Panc1 (cell line): ENCODE measurements around the gene POLE. TPM values are rescaled to one million over a fixed set of nuclear protein-coding genes. Genes with fewer than 3 reads are reported as not detected.

Source experiments
- ATAC-seq: fragments of 200-7000 bp; cut with Tn5 transposase; 2 replicates; pipeline ENCODE4 v1.9.1; 2020; ENCODE audit warnings: mild to moderate bottlenecking, moderate library complexity
- BruUV-seq: library from RNA; stranded (reverse); fragments of 400-500 nt; replicated peaks from 2 replicates; lab custom pipeline; 2021; lab: Mats Ljungman, UMichigan
- CTCF ChIA-PET: fragments of 300-600 bp; sonication (Branson Sonifier 250); formaldehyde crosslinking; loops from one replicate; lab custom pipeline; 2022; ENCODE audit warnings: antibody characterized with exemption; lab: Charles Lee
- POLR2A ChIA-PET: fragments of 300-600 bp; sonication (Branson Sonifier 250); formaldehyde crosslinking; loops from one replicate; lab custom pipeline; 2022; ENCODE audit warnings: antibody characterized with exemption; lab: Charles Lee
- DNase-seq: peaks from one replicate; pipeline ENCODE4 v3.0.0-alpha.2; 2010; ENCODE audit warnings: low read depth, low spot score
- H3K27ac ChIP-seq: 2 replicates; pipeline ENCODE4 v1.5.1; 2011; ENCODE audit warnings: mild to moderate bottlenecking, low read length, inconsistent platforms
- H3K27me3 ChIP-seq: fragments of 200-500 bp; sonication (Bioruptor generic); 2 replicates; pipeline ENCODE4 v1.6.0; 2014; ENCODE audit warnings: low read length, inconsistent platforms; ENCODE audit not compliant: control insufficient read depth, insufficient read depth
- H3K36me3 ChIP-seq: fragments of 200-500 bp; sonication (Bioruptor generic); 2 replicates; pipeline ENCODE4 v1.5.1; 2014; ENCODE audit warnings: inconsistent platforms, mild to moderate bottlenecking, low read length, moderate library complexity; ENCODE audit not compliant: control insufficient read depth, insufficient read depth
- H3K4me1 ChIP-seq: 2 replicates; pipeline ENCODE4 v1.5.1; 2011; ENCODE audit warnings: inconsistent platforms, mild to moderate bottlenecking, low read length, moderate library complexity; ENCODE audit not compliant: control insufficient read depth, insufficient read depth
- H3K4me3 ChIP-seq, 2 experiments: 2 replicates each; pipeline ENCODE4 v1.5.1; 2011 to 2012; ENCODE audit warnings: low read depth in 2 of 2, low read length in 2 of 2, mild to moderate bottlenecking in 2 of 2, inconsistent platforms in 1 of 2, moderate library complexity in 1 of 2
- H3K9me3 ChIP-seq: fragments of 200-500 bp; sonication (Bioruptor generic); 2 replicates; pipeline ENCODE4 v1.5.1; 2014; ENCODE audit warnings: low read depth, mild to moderate bottlenecking, inconsistent platforms, low read length, moderate library complexity; ENCODE audit not compliant: control insufficient read depth, insufficient read depth
- POLR2AphosphoS5 ChIP-seq: IDR thresholded peaks from 2 replicates; pipeline ENCODE4 v1.6.1; 2012; ENCODE audit warnings: mild to moderate bottlenecking, low read depth, low read length, moderate library complexity
- SIN3A ChIP-seq: IDR thresholded peaks from 2 replicates; pipeline ENCODE4 v1.6.1; 2012; ENCODE audit warnings: low read depth, mild to moderate bottlenecking, low read length, moderate library complexity, borderline replicate concordance; ENCODE audit not compliant: insufficient read depth
- TCF7L2 ChIP-seq: IDR thresholded peaks from 2 replicates; pipeline ENCODE4 v1.6.1; 2011; ENCODE audit warnings: mild to moderate bottlenecking, low read depth, low read length, inconsistent platforms
- in situ Hi-C: cut with HindIII; loops from 2 replicates; pipeline ENCODE4 v1.10.0; 2016; ENCODE audit warnings: low sequenced_read_pairs, low pct_unique_long_range_greater_than_20kb
- intact Hi-C: fragments of 100-400 bp; cut with micrococcal nuclease; formaldehyde crosslinking; loops from one replicate; pipeline ENCODE4 v1.10.0; 2022; ENCODE audit not compliant: unreplicated experiment
- total RNA-seq: library from RNA; stranded (reverse); gene quantifications from one replicate; pipeline ENCODE4 v1.2.1, GENCODE V29; 2021; ENCODE audit not compliant: unreplicated experiment
- TF ChIP-seq, protein P1 (sequence below), 2 experiments: IDR thresholded peaks; 2 replicates each; pipeline ENCODE4 v1.6.1; 2011 to 2012; ENCODE audit warnings: low read depth in 2 of 2, control low read depth in 1 of 2, low read length in 1 of 2, mild to moderate bottlenecking in 1 of 2, moderate library complexity in 1 of 2; ENCODE audit not compliant: insufficient read depth in 1 of 2
- TF ChIP-seq, protein P2 (sequence below): fragments of 450-650 bp; IDR thresholded peaks from 2 replicates; pipeline ENCODE4 v1.5.1; 2017; ENCODE audit warnings: mild to moderate bottlenecking

POLE gene
- total RNA-seq, 1 experiment from 2014 or later, result 112 TPM

DNA sequence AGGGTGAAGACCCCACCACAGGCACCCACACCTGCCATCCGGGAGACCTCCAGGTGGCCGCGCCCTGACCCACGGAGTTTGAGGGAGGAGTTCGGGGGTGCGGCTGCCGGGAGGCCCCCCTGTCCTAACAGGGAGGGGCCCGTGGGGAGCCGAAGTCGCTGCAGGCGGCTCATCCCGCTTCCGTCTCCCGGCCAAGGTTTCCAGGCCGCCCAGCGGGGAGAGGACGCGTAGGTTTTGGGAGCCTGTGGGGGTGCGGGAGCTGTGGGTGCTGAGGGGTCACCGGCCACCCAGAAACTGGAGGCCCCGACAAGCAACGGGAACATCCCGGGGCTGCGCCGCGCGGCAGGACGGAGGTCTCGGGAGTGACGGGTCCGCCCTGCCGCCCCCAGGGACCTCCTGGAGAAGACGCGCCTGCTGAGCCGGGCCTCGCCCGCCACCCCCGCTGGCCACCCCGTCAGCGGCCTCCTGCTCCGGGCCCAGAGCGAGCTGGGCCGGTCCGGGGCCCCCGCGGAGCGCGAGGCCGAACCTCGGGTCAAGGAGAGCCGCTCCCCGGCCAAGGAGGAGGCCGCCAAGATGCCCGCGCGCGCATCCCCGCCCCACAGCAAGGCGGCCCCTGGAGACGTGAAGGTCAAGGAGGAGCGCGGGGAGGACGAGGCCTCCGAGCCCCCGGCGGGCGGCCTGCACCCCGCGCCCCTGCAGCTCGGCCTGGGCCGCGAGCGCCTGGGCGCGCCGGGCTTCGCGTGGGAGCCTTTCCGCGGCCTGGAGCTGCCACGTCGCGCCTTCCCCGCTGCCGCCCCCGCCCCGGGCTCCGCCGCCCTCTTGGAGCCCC lies 104.3 kb downstream of the POLE start:
- H3K36me3 ChIP-seq, result no peaks in the 10 kb centered on the region
- CTCF ChIA-PET, result no interaction called here
- H3K4me1 ChIP-seq, result no peaks in the 10 kb centered on the region
- DNase-seq (no peak), ATAC-seq (no peak)
- in situ Hi-C loops (no loop called here), intact Hi-C loops (no loop called here)
- H3K4me3 ChIP-seq, result no peak overlapping the region
- TF ChIP-seq TCF7L2, result no peak
- TF ChIP-seq SIN3A, result no peak
- TF ChIP-seq, protein P1, sequence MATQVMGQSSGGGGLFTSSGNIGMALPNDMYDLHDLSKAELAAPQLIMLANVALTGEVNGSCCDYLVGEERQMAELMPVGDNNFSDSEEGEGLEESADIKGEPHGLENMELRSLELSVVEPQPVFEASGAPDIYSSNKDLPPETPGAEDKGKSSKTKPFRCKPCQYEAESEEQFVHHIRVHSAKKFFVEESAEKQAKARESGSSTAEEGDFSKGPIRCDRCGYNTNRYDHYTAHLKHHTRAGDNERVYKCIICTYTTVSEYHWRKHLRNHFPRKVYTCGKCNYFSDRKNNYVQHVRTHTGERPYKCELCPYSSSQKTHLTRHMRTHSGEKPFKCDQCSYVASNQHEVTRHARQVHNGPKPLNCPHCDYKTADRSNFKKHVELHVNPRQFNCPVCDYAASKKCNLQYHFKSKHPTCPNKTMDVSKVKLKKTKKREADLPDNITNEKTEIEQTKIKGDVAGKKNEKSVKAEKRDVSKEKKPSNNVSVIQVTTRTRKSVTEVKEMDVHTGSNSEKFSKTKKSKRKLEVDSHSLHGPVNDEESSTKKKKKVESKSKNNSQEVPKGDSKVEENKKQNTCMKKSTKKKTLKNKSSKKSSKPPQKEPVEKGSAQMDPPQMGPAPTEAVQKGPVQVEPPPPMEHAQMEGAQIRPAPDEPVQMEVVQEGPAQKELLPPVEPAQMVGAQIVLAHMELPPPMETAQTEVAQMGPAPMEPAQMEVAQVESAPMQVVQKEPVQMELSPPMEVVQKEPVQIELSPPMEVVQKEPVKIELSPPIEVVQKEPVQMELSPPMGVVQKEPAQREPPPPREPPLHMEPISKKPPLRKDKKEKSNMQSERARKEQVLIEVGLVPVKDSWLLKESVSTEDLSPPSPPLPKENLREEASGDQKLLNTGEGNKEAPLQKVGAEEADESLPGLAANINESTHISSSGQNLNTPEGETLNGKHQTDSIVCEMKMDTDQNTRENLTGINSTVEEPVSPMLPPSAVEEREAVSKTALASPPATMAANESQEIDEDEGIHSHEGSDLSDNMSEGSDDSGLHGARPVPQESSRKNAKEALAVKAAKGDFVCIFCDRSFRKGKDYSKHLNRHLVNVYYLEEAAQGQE (IDR thresholded peaks at IDR 0.05; ENCODE audit: insufficient read depth in 1 of 2, low read depth in 2 of 2, low read length in 1 of 2), result no peak
- no peak for TF ChIP-seq POLR2AphosphoS5
- TF ChIP-seq, protein P2, sequence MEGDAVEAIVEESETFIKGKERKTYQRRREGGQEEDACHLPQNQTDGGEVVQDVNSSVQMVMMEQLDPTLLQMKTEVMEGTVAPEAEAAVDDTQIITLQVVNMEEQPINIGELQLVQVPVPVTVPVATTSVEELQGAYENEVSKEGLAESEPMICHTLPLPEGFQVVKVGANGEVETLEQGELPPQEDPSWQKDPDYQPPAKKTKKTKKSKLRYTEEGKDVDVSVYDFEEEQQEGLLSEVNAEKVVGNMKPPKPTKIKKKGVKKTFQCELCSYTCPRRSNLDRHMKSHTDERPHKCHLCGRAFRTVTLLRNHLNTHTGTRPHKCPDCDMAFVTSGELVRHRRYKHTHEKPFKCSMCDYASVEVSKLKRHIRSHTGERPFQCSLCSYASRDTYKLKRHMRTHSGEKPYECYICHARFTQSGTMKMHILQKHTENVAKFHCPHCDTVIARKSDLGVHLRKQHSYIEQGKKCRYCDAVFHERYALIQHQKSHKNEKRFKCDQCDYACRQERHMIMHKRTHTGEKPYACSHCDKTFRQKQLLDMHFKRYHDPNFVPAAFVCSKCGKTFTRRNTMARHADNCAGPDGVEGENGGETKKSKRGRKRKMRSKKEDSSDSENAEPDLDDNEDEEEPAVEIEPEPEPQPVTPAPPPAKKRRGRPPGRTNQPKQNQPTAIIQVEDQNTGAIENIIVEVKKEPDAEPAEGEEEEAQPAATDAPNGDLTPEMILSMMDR, result no peak
- no peak overlapping the region for H3K27ac ChIP-seq
- POLR2A ChIA-PET, result no interaction called here
- no peaks in the 10 kb centered on the region for H3K9me3 ChIP-seq
- no peaks in the 10 kb centered on the region for H3K27me3 ChIP-seq
- BruUV-seq, result no TSS peak

DNA sequence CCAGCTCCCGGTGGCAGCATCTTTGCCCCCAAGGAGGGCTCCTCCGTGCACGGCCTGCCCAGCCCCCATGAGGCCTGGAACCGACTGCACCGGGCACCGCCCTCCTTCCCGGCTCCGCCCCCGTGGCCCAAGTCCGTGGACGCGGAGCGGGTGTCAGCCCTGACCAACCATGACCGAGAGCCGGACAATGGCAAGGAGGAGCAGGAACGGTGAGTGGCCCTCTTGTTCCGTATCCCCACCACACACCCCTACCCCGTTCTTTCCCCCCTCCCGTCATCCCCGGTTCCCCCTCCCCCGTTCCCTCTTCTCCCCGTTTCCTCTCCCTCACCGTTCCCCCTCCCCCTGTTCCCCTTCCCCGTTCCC lies 105.1 kb downstream of the POLE start:
- TF ChIP-seq, protein P2, result no peak
- no peak for TF ChIP-seq SIN3A
- TF ChIP-seq, protein P1 (IDR thresholded peaks at IDR 0.05; ENCODE audit: insufficient read depth in 1 of 2, low read depth in 2 of 2, low read length in 1 of 2), result no peak
- TF ChIP-seq POLR2AphosphoS5, result no peak
- no peak for TF ChIP-seq TCF7L2
- H3K4me1 ChIP-seq, result no peaks in the 10 kb centered on the region
- in situ Hi-C loops (no loop called here), intact Hi-C loops (no loop called here)
- DNase-seq (no peak), ATAC-seq (no peak)
- H3K9me3 ChIP-seq, result no peaks in the 10 kb centered on the region
- no peaks in the 10 kb centered on the region for H3K36me3 ChIP-seq
- H3K4me3 ChIP-seq, result no peak overlapping the region
- H3K27me3 ChIP-seq, result no peaks in the 10 kb centered on the region
- no TSS peak for BruUV-seq
- H3K27ac ChIP-seq, result no peak overlapping the region
- ChIA-PET CTCF (no interaction called here), POLR2A (no interaction called here)
